Subcutaneous adipose tissue (tissue), 4 donors: ENCODE results near the gene ABCC4. TPM values are rescaled to one million over a fixed set of nuclear protein-coding genes. Genes with fewer than 3 reads are reported as not detected.

ENCODE experiments used
- total RNA-seq, 4 donors: library from RNA; depleted of rRNA; stranded (reverse); fragments of >200 nt; gene quantifications; one replicate each; pipeline ENCODE4 v1.1.0, GENCODE V29; 2016
- TF ChIP-seq, protein P1 (sequence below): fragments of 450-650 bp; IDR thresholded peaks from one replicate; pipeline ENCODE4 v1.5.1; 2016; ENCODE audit warnings: low read depth, mild to moderate bottlenecking, control low read depth, antibody characterized with exemption, moderate library complexity

The ABCC4 gene
- total RNA-seq, 4 donors from 2014 or later, result 4.1 to 7.7 (median 5.1) TPM

DNA sequence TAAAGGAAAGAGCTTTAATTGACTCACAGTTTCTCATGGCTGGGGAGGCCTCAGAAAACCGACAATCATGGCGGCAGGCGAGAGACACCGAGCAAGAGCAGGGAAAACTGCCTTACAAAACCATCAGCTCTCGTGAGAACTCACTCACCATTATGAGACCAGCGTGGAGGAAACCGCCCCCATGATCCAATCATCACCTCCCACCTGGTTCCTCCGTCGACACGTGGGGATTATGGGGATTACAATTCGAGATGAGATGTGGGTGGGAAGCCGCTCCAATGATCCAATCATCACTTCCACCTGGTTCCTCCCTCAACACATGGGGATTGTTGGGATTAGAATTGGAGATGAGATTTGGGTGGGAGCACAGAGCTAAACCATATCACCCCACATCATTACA lies 293.9 kb downstream of the ABCC4 start:
- TF ChIP-seq, protein P1, sequence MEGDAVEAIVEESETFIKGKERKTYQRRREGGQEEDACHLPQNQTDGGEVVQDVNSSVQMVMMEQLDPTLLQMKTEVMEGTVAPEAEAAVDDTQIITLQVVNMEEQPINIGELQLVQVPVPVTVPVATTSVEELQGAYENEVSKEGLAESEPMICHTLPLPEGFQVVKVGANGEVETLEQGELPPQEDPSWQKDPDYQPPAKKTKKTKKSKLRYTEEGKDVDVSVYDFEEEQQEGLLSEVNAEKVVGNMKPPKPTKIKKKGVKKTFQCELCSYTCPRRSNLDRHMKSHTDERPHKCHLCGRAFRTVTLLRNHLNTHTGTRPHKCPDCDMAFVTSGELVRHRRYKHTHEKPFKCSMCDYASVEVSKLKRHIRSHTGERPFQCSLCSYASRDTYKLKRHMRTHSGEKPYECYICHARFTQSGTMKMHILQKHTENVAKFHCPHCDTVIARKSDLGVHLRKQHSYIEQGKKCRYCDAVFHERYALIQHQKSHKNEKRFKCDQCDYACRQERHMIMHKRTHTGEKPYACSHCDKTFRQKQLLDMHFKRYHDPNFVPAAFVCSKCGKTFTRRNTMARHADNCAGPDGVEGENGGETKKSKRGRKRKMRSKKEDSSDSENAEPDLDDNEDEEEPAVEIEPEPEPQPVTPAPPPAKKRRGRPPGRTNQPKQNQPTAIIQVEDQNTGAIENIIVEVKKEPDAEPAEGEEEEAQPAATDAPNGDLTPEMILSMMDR, result no peak

DNA sequence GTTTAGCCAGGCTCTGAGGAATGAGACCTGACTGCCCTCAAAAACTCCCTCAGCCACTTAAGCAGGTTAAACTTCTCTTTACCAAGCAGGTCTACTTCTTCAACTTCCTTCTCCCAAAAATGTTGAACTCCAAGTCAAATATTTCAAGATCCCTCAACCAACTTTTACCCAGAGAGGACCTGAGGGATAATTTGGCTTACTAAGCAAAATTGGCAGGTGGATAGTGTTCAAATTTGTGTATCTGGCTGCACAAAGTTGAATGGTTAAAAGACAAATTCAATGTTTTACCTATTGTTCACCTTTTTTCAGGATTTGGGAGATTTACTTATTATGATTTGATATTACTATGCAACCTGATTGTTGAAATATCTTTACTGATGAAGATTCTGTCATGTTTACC lies 296.0 kb downstream of the ABCC4 start:
- TF ChIP-seq, protein P1, result no peak

DNA sequence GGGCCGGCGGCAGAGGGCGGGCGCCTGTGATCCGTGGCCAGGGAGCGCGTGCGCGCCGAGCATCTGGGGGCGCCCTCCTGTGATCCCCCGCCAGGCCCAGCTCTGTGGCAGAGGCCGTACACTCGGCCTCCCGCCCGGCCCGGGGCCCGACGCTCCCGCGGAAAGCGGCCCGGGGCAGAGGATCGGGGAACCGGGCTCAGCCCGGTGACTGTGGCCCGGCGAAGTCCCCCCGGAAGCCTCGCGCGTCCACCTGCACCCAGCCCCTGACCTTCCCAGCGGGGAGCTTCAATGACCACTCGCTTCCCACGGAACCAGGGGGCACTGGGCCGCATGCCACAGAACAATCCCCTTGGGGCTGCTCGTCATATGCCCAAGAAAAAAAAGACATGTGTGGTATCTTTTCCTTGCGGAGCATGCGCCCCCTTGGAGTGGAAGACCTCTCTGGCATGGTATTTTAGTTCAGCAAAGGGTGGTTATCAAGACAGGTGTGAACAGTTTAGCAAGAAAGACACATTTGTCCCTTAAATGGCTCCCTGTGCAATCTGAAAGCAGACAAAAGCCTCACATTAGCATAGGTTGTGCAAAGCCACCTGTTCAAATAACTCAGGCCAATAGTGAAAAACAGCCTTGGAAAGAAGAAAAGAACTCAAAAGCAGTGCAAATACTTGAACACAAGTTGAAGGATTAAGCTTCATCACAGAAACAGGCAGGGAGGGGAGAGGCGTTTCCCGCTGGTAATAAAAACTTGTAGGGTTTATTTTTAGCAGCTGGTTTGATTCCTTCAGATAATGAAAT lies 298.0 kb downstream of the ABCC4 start:
- TF ChIP-seq, protein P1, result no peak

DNA sequence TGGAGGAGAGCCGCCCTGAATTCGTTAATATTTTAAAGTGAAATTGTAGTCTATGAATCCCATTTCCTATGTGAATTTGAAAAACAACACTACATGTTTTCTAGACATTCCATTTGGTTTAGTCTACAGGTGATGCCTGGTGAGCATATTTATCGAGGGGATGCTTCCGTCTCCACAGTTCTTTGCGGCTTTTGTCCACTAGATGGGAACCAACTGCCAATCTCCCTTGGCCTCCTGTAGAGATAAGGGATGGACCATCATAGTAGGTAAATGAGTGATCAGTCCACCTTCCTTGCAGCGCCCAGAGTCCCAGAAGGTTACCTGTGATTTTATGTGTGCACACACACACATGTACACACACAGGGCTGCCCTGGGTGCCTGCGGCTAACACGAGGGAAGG lies 299.1 kb downstream of the ABCC4 start:
- TF ChIP-seq, protein P1, result no peak

DNA sequence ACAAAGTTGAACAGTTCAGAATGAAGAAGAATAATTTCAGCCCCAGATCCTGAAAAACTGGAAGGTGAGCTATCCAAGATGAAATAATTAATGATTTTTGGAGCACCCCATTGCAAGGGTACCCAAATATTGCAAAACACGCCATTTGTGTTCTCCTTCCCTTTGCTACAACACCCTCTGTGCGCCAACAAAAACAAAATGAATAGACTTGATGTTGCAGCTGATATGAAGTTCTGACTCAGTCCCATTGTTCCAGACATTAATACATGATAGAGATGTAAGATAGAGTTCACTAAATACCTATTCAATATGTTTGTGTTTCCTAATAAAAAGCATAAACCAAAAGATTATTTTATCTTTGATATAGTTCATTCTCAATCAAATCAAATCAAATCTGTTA lies 301.4 kb downstream of the ABCC4 start:
- TF ChIP-seq, protein P1, result no peak

DNA sequence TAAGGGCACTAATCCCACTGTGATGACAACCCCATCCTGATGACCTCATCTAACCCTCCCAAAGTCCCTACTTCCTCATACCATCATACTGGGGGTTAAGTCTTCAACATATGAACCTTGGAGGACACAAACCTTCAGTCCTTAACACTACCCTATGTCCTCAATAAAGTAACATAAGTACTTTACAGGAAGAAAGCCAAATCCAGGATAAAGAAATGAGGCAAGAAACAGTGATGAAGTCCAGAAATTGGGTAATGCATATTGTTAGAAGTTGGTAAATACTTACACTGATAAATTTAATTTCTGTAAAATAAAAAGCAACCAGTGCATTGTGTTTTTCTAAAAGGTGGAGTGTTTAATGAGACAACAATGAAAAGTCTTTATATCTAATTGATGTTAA lies 304.1 kb downstream of the ABCC4 start:
- TF ChIP-seq, protein P1, result no peak

DNA sequence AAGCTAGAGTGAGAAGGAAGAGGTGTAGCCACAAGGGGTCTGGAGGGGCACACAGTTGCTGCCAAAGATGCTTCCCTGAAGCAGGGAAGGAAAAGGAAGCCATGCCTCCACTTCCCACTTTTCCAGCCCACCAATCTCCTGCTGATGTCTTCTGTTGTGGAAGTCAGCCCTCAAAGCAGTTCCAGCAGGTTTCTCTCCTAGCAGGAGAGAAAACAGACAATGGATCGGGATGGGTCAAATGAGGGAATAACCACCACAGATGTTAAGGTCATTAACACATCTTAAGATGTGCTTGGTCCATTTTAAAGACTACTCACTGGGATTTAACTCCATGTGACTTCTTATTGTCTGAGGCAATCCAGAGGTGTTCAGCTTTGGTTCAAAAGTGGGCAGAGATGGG lies 304.8 kb downstream of the ABCC4 start:
- TF ChIP-seq, protein P1, result no peak
